Subcutaneous adipose tissue (tissue), 4 donors: Measurements from ENCODE around the gene ZMYM3. TPM values are rescaled to one million over a fixed set of nuclear protein-coding genes. Genes with fewer than 3 reads are reported as not detected.

Experiments
- CTCF ChIP-seq: fragments of 450-650 bp; IDR thresholded peaks from one replicate; pipeline ENCODE4 v1.5.1; 2016; ENCODE audit warnings: low read depth, mild to moderate bottlenecking, control low read depth, antibody characterized with exemption, moderate library complexity
- total RNA-seq, 4 donors: library from RNA; depleted of rRNA; stranded (reverse); fragments of >200 nt; gene quantifications; one replicate each; pipeline ENCODE4 v1.1.0, GENCODE V29; 2016

ZMYM3 gene
- total RNA-seq, 4 donors from 2014 or later: 5.5 to 18.6 (median 10.6) TPM

GRCh38 chrX:71253253-71254091 is 468 bp downstream of the ZMYM3 start:
- no peak for TF ChIP-seq CTCF

- TF ChIP-seq CTCF: no peak
These were observed 1.7 kb downstream of the ZMYM3 start for GRCh38 chrX:71252221-71252620.

- TF ChIP-seq CTCF: no peak
These were observed 2.4 kb downstream of the ZMYM3 start for GRCh38 chrX:71251466-71251973.

- TF ChIP-seq CTCF: no peak
These were observed 3.1 kb downstream of the ZMYM3 start for GRCh38 chrX:71250841-71251240.

GRCh38 chrX:71245159-71245558 is 8.8 kb downstream of the ZMYM3 start:
- no peak for TF ChIP-seq CTCF

GRCh38 chrX:71244359-71245128 is 9.4 kb downstream of the ZMYM3 start:
- no peak for TF ChIP-seq CTCF

- no peak for TF ChIP-seq CTCF
These were observed 12.6 kb downstream of the ZMYM3 start for GRCh38 chrX:71241301-71241700.
